Measurements from ENCODE around the gene ZNF778. TPM values are rescaled to one million over a fixed set of nuclear protein-coding genes. Genes with fewer than 3 reads are reported as not detected.
"Not testable (repeated sequence)": the region's sequence is repeated elsewhere in the genome, so short reads cannot be mapped to it uniquely, and the experiment has no call there.

The ZNF778 gene
- polyA plus RNA-seq, 1 donor, result 6.2 TPM

DNA sequence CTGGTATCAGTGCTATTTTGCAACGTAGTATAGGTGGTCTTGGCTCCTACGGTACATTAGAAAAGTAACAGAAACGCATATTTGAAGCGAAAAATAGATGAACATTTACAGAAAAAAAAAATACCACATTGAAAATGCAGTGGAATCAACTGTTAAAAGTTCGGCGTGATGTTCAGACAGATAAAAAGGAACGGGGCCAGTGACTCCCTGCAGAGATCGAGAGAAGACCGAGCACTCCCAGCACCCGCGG lies 440 bp upstream of the ZNF778 start:
- no peak for DNase-seq

- DNase-seq, result no peak
Observed at GRCh38 chr16:89219365-89219764, 1.9 kb downstream of the ZNF778 start.

GRCh38 chr16:89221604-89222003 lies 4.1 kb downstream of the ZNF778 start:
- DNase-seq, result no peak

DNA sequence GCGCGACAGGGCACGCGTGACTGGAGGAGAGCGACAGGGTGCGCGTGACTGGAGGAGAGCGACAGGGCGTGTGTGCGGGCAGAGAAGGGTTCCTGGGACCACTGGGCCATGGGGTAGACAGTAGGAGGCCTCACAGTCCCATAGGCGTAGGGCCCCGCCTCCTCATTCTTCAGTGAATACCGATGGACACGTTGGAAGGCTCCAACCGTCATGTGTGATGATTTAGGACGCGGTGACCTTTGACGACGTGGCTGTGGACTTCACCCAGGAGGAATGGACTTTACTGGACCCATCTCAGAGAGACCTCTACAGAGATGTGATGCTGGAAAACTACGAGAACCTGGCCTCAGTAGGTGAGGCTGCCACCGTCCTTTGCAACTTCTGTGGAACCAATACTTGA lies 5.4 kb downstream of the ZNF778 start:
- DNase-seq, result no peak

- DNase-seq, result no peak
Observed at GRCh38 chr16:89224665-89225064, 7.2 kb downstream of the ZNF778 start.

- peak; percentile 57 for DNase-seq
Observed at GRCh38 chr16:89230255-89230654, 12.8 kb downstream of the ZNF778 start.

- DNase-seq, result no peak
Observed at GRCh38 chr16:89232107-89232506, 14.6 kb downstream of the ZNF778 start.

- DNase-seq, result no peak
Observed at GRCh38 chr16:89233678-89234490, 16.4 kb downstream of the ZNF778 start.

DNA sequence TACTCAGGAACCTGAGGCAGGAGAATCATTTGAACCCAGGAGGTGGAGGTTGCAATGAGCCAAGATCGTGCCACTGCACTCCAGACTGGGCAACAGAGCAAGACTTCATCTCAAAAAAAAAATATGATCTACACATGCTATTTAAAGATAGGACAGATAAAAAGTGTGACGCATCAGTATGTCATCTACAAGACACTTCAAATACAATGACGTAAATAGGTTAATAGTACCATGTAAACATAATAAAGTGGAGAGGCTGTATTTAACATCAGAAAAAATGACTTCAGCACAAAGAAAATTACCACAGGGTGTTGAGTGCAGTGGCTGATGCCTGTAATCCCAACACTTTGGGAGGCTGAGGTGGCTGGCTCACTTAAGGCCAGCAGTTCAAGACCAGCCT lies 20.2 kb downstream of the ZNF778 start:
- no peak for DNase-seq

DNA sequence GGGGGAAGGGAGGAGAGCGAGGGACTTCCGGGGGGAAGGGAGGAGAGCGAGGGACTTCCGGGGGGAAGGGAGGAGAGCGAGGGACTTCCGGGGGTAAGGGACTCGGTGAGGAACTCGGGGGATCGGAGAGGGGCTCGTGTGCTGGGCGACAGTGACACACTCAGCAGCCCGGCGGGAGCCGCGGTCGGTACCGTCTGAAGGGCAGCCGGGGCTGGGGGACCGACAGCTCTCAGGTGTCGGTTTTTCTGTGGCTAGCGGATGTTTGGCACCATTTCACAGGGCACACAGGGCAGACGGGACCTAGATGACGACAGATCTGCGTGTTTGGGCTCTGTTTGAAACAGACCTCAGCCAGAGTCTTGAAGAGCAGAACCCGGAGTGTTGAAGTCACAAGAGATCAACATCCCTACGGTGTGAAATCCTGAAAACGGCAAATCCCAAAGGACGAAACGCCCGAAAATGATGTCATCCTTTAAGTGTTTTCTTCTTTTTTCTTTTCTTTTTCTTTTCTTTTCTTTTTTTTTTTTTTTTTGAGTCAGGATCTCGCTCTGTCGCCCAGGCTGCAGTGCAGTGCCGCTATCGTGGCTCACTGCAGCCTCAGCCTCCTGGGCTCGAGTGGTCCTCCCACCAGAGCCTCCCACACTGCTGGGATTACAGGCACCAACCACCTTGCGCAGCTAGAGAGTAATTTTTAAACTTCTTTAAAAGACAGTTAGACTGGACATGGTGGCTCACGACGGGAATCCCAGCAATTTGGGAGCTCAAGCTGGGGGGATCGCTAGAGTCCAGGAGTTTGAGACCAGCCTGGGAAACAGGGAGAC lies 23.9 kb downstream of the ZNF778 start:
- peak; percentile 79 for DNase-seq

GRCh38 chr16:89242795-89243200 lies 25.3 kb downstream of the ZNF778 start:
- DNase-seq, result no peak

DNA sequence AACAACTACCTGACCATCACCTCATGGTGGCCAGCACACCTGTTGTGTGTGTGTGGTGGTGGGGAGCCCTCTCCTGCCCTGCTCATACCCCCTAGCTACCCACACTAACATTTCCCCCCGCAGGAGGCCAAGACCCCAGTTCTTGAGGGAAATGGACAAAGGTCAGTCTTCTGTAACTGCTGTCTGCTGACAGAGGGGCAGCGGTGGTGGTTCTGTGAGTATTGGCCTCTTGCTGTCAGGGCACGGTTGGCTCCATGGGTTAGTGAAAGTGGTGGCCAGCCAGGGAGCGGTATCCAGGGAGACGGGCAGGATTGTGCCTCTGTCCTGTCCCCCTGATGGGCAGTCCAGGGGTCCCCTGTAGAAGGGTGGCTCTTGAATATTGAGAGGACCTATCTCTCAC lies 26.2 kb downstream of the ZNF778 start:
- no peak for DNase-seq

- not testable (repeated sequence) for DNase-seq
Observed at GRCh38 chr16:89244264-89244663, 26.8 kb downstream of the ZNF778 start.

DNA sequence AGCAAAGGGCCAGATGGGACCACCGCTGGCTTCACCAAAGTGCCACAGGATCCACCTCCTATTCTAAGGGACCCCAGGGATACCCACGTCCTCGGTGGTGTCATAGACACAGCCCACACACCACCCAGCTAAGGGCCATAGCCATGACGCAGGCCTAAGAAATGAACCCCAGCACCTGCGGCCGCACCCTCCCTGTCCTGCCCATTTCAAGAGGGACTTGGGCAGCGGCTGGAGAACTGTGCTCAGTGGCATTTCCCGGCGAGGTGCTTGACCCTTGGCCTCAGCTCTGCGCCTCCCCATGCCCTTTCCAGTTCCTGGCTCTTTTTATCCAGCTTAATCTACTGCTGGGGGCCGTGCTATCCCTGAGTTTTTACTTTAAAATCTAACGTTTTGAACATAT lies 27.3 kb downstream of the ZNF778 start:
- DNase-seq, result no peak

DNA sequence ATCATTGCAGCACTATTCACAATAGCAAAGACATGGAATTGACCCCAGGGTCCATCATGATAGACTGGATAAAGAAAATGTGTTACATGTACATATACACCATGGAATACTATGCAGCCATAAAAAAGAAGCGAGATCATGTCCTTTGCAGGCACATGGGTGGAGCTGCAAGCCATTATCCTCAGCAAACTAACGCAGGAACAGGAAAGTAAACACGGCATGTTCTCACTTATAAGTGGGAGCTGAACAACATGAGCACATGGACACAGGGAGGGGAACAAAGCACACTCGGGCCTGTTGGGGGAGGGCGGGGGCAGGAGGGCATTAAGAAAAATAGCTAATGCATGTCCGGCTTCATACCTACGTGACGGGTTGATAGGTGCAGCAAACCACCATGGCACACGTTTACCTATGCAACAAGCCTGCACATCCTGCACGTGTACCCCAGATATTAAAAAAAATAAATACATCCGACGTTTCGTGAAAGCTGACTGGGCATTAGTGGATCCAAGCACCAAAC lies 28.9 kb downstream of the ZNF778 start:
- no peak for DNase-seq

- peak; percentile 62 for DNase-seq
Observed at GRCh38 chr16:89246903-89247733, 29.6 kb downstream of the ZNF778 start.

GRCh38 chr16:89247734-89248075 lies 30.2 kb downstream of the ZNF778 start:
- DNase-seq, result not testable (repeated sequence)

DNA sequence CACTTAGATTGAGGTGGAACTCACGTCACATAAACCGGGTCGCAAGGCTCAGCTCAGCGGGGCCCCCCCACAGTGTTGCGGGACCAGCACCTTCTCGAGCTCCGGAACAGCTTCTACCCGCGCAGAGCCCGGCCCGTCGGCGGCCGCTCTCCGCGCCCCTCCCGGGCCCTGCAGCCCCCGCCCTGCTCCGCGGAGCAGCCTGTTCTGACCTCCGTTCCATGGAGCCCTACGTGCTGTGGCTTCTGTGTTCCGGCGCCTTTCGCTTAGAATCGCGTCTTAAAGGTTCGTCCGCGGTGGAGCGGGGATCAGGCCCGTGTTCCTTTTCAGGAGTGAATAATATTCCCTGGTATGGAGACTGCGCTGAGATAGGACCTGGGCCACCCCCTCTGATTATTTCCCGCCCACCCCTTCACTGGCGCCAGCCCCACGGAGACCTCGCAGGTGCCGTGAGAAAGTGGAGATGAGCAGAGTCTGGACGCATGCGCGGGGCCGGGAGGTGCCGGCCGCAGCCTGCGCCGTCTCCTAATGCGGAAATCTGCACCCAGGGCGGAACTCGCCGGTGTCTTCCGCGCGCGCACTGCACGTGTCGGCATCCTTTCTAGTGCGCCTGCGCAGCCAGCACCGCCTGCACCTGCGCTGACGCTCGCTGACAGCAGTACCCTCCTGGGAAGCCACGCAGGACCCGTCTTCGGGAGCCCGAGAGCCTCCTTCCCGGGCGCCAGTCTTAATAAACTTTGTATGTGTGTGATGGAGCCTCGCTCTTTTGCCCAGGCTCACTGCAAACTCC lies 30.9 kb downstream of the ZNF778 start:
- no peak for DNase-seq

DNA sequence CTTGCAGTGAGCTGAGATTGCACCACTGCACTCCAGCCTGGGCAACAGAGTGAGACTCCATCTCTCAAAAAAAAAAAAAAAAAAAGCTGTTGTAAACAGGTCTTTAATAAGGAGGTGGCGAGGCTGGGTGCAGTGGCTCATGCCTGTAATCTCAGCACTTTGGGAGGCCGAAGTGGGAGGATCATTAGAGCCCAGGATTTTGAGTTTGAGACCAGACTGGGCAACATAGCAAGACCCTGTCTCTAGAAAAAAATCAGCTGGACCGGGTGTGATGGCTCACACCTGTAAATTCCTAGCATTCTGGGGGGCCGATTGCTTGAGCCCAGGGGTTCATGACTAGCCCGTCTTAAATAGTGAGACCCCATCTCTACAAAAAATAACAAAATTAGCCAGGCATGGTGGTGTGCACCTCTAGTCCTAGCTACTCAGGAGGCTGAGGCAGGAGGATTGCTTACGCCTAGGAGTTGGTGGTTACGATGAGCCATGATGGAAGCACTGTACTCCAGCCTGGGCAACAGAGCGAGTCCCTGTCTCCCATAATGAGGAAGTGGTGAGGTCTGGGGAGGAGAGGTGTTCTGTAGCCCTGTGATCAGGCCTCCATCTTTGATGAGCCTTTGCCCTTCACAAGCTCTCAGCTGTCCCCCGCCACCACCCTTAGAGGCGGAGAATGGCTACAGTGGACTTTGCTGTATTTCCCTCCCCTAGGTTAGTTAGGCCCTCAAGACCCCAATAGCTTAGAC lies 36.2 kb downstream of the ZNF778 start:
- DNase-seq, result no peak

DNA sequence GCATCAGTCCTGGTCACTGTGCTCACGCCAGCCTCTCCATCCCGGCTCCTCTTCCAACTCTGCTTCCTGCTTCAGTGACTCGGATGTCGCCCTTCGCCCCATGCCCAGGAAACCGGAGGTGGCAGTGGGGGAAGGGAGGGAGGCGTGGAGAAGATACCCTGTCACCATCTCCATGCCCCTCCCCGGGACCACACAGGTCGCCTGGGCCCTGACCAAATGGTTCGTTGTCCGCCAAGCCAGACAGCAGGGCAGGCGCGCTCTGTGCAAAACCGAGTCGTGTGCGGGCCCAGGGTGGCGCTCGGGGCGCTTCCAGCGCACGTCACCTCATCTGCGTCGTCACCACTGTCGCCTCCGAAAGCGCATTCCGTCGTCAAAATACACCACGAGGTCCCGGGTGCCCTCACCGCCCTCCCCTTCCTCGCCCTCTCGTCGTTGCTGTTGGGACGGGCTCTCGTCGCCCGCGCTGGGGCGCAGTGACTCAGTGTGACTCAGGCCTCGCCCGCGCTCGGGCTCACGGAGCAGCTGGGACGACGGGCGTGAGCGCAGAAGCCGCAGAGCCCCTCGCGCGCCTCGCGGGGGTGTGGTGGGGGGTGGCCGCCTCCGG lies 39.2 kb downstream of the ZNF778 start:
- DNase-seq, result peak; percentile 29

DNA sequence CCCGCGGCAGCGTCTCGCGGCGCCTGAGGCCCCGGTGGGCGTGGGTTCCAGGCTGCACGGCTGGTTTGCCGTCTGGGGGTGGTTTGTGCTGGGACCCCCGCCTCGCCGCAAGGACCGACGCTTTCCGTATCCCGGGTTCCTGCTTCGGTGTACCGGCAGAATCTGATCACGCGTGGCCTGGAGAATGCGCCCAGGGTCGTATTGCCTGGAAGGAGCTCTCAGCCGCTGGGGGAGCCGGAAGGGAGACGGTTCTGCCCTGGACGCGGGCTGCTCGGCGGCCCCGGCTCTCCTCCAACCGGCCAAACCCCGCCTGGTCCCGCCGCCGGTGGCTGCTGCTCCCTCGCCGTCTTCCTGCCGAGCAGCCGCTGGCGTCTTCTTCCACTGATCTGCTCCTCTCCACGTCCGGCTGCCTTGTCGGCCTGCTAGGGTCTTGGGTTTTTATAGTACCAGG lies 39.8 kb downstream of the ZNF778 start:
- DNase-seq, result no peak
